Peyer's patch (tissue), 4 donors: Measurements from ENCODE around the gene RAB6A. TPM values are rescaled to one million over a fixed set of nuclear protein-coding genes. Genes with fewer than 3 reads are reported as not detected.
"Not testable (repeated sequence)": the region's sequence is repeated elsewhere in the genome, so short reads cannot be mapped to it uniquely, and the experiment has no call there.

Source experiments
- DNase-seq, 3 donors: peaks; one replicate each; pipeline ENCODE4 v3.0.0-alpha.2; 2017 to 2019
- H3K27ac ChIP-seq, 4 donors: fragments of 200-600 bp; sonication (generic); one replicate each; pipeline ENCODE4 v1.5.1; 2016 to 2019
- H3K27me3 ChIP-seq, 2 donors: fragments of 200-600 bp; sonication (generic); one replicate each; pipeline ENCODE4 v1.5.1; 2019
- H3K36me3 ChIP-seq, 3 donors: fragments of 200-600 bp; sonication (generic); one replicate each; pipeline ENCODE4 v1.5.1; 2016 to 2019
- H3K4me1 ChIP-seq, 4 donors: fragments of 200-600 bp; sonication (generic); one replicate each; pipeline ENCODE4 v1.5.1; 2016 to 2019
- H3K4me3 ChIP-seq, 4 donors: fragments of 200-600 bp; sonication (generic); 1 replicate in 3 of 4; 2 replicates in 1 of 4; pipeline ENCODE4 v1.5.1; 2016 to 2019; ENCODE audit warnings: mild to moderate bottlenecking in 1 of 4
- H3K9me3 ChIP-seq, 4 donors: fragments of 200-600 bp; sonication (generic); one replicate each; pipeline ENCODE4 v1.5.1; 2016 to 2019; ENCODE audit warnings: mild to moderate bottlenecking in 1 of 4
- POLR2A ChIP-seq, 2 donors: fragments of 450-650 bp; IDR thresholded peaks; one replicate each; pipeline ENCODE4 v1.5.1; 2017; ENCODE audit warnings: antibody characterized with exemption in 2 of 2, mild to moderate bottlenecking in 2 of 2, moderate library complexity in 2 of 2
- total RNA-seq, 4 donors: library from RNA; depleted of rRNA; stranded (reverse); fragments of >200 nt; gene quantifications; one replicate each; pipeline ENCODE4 v1.1.0, GENCODE V29; 2016
- TF ChIP-seq, protein P1 (sequence below), 6 experiments: fragments of 450-650 bp in 4 of 6; fragments of 200-600 bp in 2 of 6; sonication (generic) in 1 of 6; IDR thresholded peaks; one replicate each; pipeline ENCODE4 v1.5.1; 2017 to 2019; ENCODE audit warnings: antibody characterized with exemption in 6 of 6, mild to moderate bottlenecking in 3 of 6, moderate library complexity in 1 of 6

Gene RAB6A
- total RNA-seq, 4 donors from 2014 or later = 76.7 to 198 (median 182) TPM

DNA sequence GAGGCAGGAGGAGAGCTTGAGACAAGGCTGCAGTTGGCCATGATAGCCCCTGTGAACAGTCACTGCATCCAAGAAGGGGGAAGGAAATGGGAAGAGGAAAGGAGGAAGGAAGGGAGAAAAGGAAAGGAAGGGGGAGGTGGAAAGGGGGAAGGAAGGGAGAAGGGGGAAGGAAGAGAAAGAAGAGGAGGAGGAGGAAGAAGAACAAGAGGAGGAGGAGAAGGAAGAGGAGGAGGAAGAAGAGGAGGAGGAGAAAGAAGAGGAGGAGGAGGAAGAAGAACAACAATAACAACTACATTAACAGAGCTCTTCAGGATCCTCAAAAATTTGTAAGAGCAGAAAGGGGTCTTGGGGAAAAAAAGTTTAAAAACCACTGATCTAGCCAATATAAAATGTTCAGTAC is 5.2 kb downstream of the RAB6A start:
- Histone ChIP-seq H3K27me3 (no peaks in the 10 kb centered on the region), H3K9me3 (no peaks in the 10 kb centered on the region), H3K36me3 (no peaks in the 10 kb centered on the region), H3K4me1 (peaks cover 0 to 32% (median 5%) of the 10 kb centered on the region in 4 donors), H3K27ac (no peak overlapping the region), H3K4me3 (no peak overlapping the region)
- TF ChIP-seq, protein P1, sequence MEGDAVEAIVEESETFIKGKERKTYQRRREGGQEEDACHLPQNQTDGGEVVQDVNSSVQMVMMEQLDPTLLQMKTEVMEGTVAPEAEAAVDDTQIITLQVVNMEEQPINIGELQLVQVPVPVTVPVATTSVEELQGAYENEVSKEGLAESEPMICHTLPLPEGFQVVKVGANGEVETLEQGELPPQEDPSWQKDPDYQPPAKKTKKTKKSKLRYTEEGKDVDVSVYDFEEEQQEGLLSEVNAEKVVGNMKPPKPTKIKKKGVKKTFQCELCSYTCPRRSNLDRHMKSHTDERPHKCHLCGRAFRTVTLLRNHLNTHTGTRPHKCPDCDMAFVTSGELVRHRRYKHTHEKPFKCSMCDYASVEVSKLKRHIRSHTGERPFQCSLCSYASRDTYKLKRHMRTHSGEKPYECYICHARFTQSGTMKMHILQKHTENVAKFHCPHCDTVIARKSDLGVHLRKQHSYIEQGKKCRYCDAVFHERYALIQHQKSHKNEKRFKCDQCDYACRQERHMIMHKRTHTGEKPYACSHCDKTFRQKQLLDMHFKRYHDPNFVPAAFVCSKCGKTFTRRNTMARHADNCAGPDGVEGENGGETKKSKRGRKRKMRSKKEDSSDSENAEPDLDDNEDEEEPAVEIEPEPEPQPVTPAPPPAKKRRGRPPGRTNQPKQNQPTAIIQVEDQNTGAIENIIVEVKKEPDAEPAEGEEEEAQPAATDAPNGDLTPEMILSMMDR (IDR thresholded peaks at IDR 0.05) = no peak
- no peak for TF ChIP-seq POLR2A (IDR thresholded peaks at IDR 0.05)
- DNase-seq = no peak

- no peaks in the 10 kb centered on the region for H3K27me3 ChIP-seq
- no peaks in the 10 kb centered on the region for H3K36me3 ChIP-seq
- H3K27ac ChIP-seq = peak overlapping the region in 1 of 4 donors; percentile 3
- no peaks in the 10 kb centered on the region for H3K9me3 ChIP-seq
- no peak overlapping the region for H3K4me3 ChIP-seq
- H3K4me1 ChIP-seq = peaks cover 0 to 44% (median 2%) of the 10 kb centered on the region in 4 donors
- TF ChIP-seq, protein P1 (IDR thresholded peaks at IDR 0.05) = no peak
- TF ChIP-seq POLR2A (IDR thresholded peaks at IDR 0.05) = no peak
- no peak for DNase-seq
Measured at GRCh38 chr11:73753938-73754337, 6.9 kb downstream of the RAB6A start.

- H3K27ac ChIP-seq = no peak overlapping the region
- H3K9me3 ChIP-seq = no peaks in the 10 kb centered on the region
- TF ChIP-seq POLR2A (IDR thresholded peaks at IDR 0.05) = no peak
- TF ChIP-seq, protein P1 (IDR thresholded peaks at IDR 0.05) = no peak
- no peaks in the 10 kb centered on the region for H3K36me3 ChIP-seq
- no peaks in the 10 kb centered on the region for H3K27me3 ChIP-seq
- peaks cover 0 to 38% (median 0%) of the 10 kb centered on the region in 4 donors for H3K4me1 ChIP-seq
- H3K4me3 ChIP-seq = no peak overlapping the region
- DNase-seq = no peak
Measured at GRCh38 chr11:73752903-73753302, 8.0 kb downstream of the RAB6A start.

- no peak overlapping the region for H3K4me3 ChIP-seq
- peaks cover 0 to 33% (median 0%) of the 10 kb centered on the region in 4 donors for H3K4me1 ChIP-seq
- DNase-seq = no peak
- no peak overlapping the region for H3K27ac ChIP-seq
- no peaks in the 10 kb centered on the region for H3K9me3 ChIP-seq
- H3K27me3 ChIP-seq = no peaks in the 10 kb centered on the region
- TF ChIP-seq, protein P1 (IDR thresholded peaks at IDR 0.05) = no peak
- no peak for TF ChIP-seq POLR2A (IDR thresholded peaks at IDR 0.05)
- no peaks in the 10 kb centered on the region for H3K36me3 ChIP-seq
Measured at GRCh38 chr11:73752216-73752867, 8.5 kb downstream of the RAB6A start.

- H3K27me3 ChIP-seq, H3K4me3 ChIP-seq, H3K9me3 ChIP-seq, H3K36me3 ChIP-seq, H3K27ac ChIP-seq, DNase-seq: not testable (repeated sequence)
- peaks cover 0 to 30% (median 0%) of the 10 kb centered on the region in 4 donors for H3K4me1 ChIP-seq
Measured at GRCh38 chr11:73750862-73751261, 10.0 kb downstream of the RAB6A start.

DNA sequence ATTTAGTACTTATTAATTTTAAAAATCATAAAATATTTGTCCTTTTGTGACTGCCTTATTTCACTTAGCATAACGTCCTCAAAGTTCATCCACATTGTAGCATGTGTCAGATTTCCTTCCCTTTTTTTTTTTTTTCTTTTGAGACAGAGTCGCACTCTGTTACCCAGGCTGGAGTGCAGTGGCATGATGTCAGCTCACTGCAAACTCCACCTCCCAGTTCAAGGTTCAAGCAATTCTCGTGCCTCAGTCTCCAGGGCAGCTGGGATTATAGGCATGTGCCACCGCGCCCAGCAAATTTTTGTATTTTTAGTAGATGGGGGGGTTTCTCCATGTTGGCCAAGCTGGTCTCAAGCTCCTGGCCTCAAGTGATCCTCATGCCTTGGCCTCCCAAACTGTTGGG is 10.6 kb downstream of the RAB6A start:
- H3K27ac ChIP-seq = no peak overlapping the region
- peak in 1 of 3 donors; percentile 60 for DNase-seq
- peaks cover 0 to 30% (median 0%) of the 10 kb centered on the region in 4 donors for H3K4me1 ChIP-seq

More for the DNA sequence above, 10.6 kb downstream of the RAB6A start:
- no peaks in the 10 kb centered on the region for H3K9me3 ChIP-seq
- no peaks in the 10 kb centered on the region for H3K36me3 ChIP-seq
- no peaks in the 10 kb centered on the region for H3K27me3 ChIP-seq
- TF ChIP-seq, protein P1 (IDR thresholded peaks at IDR 0.05) = no peak
- TF ChIP-seq POLR2A (IDR thresholded peaks at IDR 0.05) = no peak
- H3K4me3 ChIP-seq = no peak overlapping the region
